Fibroblast of the aortic adventitia (primary cell): ENCODE measurements around the gene TFCP2L1. TPM values are rescaled to one million over a fixed set of nuclear protein-coding genes. Genes with fewer than 3 reads are reported as not detected.

Experiments
- DNase-seq: peaks from one replicate; pipeline ENCODE4 v3.0.0-alpha.2; 2010; ENCODE audit warnings: low read depth
- H3K4me3 ChIP-seq: 2 replicates; pipeline ENCODE4 v1.5.1; 2011; ENCODE audit warnings: low read depth, mild to moderate bottlenecking, control low read depth, low read length, moderate library complexity
- CTCF ChIP-seq: IDR thresholded peaks from 2 replicates; pipeline ENCODE4 v1.5.1; 2011; ENCODE audit warnings: mild to moderate bottlenecking, low read length, control low read depth, inconsistent platforms; ENCODE audit not compliant: insufficient read depth
- total RNA-seq: library from RNA; depleted of rRNA; stranded (reverse); fragments of >200 nt; gene quantifications from 2 replicates; pipeline ENCODE4 v1.2.3, GENCODE V29; 2012; ENCODE audit warnings: low replicate concordance

TFCP2L1 gene
- total RNA-seq, 1 donor = under 0.01 TPM

DNA sequence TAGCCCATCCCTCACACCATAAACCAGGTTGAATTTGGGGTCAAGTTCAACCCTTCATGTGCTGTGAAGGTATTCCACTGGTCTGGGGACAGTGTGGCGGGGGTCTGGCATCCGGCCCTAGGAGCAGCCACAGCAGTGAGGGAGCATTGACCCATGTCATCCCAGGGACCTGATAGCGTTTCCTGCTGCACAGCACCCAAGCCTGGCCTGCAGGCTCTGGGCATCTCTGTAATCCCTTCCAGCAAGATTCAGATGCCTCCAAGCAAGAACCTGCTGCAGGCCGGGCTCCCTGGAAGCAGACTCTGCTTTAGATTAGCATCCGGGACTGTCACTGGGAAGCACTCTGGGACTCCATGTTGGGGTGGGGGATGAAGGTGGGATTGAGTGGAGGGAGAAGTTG, 90.4 kb downstream of the TFCP2L1 start:
- TF ChIP-seq CTCF = no peak
- DNase-seq = no peak
- H3K4me3 ChIP-seq = no peak overlapping the region

- TF ChIP-seq CTCF = no peak
- H3K4me3 ChIP-seq = no peak overlapping the region
- DNase-seq = no peak
Measured at GRCh38 chr2:121193185-121193584, 91.8 kb downstream of the TFCP2L1 start.

DNA sequence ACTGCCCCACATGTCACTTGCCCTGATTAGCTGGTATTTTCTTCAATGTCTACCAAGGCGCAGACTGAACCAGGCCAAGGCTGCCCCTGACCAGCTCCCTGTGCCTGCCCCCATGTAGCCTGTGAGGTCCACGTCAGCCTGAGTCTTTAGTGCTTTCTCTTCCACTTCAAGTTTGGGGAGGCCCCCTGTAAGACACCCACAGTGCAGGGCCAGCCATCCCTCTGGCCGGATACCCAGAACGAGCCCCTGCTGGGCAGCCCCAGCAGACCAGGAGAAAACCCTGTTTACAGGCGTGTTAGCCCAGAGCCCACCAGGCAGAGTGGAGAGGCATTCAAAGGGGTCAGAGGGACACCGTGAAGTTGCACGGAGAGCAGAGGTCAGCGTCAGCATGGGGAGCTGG, 92.4 kb downstream of the TFCP2L1 start:
- no peak for DNase-seq
- H3K4me3 ChIP-seq = no peak overlapping the region
- TF ChIP-seq CTCF = no peak

DNA sequence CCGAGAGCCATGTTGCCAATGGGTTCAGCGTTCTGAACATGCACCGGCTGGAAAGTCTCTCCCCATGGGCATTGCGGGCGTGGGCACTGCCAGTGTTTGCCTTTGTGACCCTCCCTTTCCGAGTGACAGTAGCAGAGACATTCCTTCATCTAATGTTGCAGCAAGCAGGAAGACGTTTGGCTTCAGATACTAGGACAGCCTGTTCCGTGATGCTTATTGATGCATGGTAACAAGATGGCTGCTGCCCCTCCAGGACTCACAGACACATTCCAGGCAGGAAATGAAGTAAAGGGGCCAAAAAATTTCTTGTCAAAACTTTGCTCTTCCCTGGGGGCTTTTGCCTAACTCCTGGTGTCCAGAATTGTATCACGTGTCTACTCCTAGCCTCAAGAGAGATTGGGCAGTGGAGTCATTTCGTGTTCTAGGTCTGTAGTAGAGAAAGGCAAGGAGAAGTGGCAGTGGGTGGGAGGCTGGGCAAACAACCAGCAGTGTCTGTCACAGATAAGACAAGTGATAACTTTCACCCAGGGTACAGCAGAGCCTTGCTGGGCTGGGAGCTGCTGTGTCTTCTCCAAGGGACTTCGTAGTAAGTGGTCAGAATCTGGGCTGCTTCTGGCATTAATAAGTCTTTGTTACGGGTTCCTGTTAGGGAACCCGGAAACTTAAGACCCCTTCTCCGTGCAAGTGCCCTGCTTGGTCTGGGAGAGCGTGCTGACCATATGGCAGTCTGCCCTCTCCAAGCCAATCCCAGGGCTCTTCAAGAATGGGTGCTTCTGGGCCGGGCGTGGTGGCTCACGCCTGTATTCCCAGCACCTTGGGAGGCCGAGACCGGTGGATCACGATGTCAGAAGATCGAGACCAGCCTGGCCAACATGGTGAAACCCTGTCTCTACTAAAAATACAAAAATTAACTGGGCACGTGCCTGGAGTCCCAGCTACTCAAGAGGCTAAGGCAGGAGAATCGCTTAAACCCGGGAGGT, 93.5 kb downstream of the TFCP2L1 start:
- DNase-seq = no peak
- no peak for TF ChIP-seq CTCF
- H3K4me3 ChIP-seq = no peak overlapping the region

GRCh38 chr2:121189661-121190381, 95.2 kb downstream of the TFCP2L1 start:
- DNase-seq = no peak
- H3K4me3 ChIP-seq = no peak overlapping the region
- no peak for TF ChIP-seq CTCF

DNA sequence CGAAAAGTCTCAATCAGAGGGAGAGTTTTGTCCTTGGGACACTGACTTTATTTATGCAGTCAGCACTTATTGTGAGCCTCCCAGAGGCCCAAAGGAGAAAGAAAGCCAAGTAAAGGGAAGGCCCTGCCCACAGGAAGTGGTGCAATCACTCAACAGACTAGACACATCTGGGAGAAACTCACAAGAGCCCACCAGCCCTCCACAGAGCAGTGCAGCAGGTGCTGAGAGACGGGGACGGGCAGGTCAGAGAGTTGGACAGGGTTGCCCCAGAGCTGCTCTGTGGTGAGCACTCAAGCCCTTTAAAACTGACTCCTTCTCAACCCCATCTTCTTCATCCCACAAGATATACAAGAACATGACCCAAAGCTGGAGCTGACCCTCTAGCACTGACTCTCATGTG, 96.0 kb downstream of the TFCP2L1 start:
- DNase-seq = no peak
- no peak overlapping the region for H3K4me3 ChIP-seq
- TF ChIP-seq CTCF = no peak
